Central memory CD8-positive, alpha-beta T cell (primary cell): ENCODE data around the gene ARHGAP26.

Source experiments
- ATAC-seq: fragments of 150-1000 bp; cut with Tn5 transposase; replicated peaks from 2 replicates; pipeline ENCODE4 v1.10.0; 2022; ENCODE audit warnings: mild to moderate bottlenecking, moderate FRiP score, moderate number of reproducible peaks; ENCODE audit not compliant: poor library complexity, severe bottlenecking; ENCODE audit errors: extremely low read depth
- DNase-seq, 2 donors: peaks; one replicate each; pipeline ENCODE4 v3.0.0; 2021; ENCODE audit warnings: low spot score in 2 of 2
- H3K27ac Mint-ChIP-seq: one replicate; pipeline ENCODE4 v1.8.0; 2022; ENCODE audit warnings: low read depth, mild to moderate bottlenecking, moderate library complexity, mixed read lengths
- H3K27me3 Mint-ChIP-seq: one replicate; pipeline ENCODE4 v1.8.0; 2022; ENCODE audit warnings: mixed read lengths
- H3K36me3 Mint-ChIP-seq: one replicate; pipeline ENCODE4 v1.8.0; 2022; ENCODE audit warnings: mild to moderate bottlenecking, moderate library complexity, mixed read lengths; ENCODE audit not compliant: insufficient read depth
- H3K4me1 Mint-ChIP-seq: one replicate; pipeline ENCODE4 v1.8.0; 2022; ENCODE audit warnings: mixed read lengths
- H3K4me3 Mint-ChIP-seq: one replicate; pipeline ENCODE4 v1.8.0; 2022; ENCODE audit warnings: mild to moderate bottlenecking, moderate library complexity, mixed read lengths
- H3K9me3 Mint-ChIP-seq: one replicate; pipeline ENCODE4 v1.8.0; 2022; ENCODE audit warnings: mixed read lengths

The ARHGAP26 gene

GRCh38 chr5:142758062-142758795 is 11.9 kb upstream of the ARHGAP26 start:
- no peaks in the 10 kb centered on the region for H3K36me3 Mint-ChIP-seq
- peaks cover 19% of the 10 kb centered on the region for H3K4me1 Mint-ChIP-seq
- no peak for ATAC-seq
- no peaks in the 10 kb centered on the region for H3K9me3 Mint-ChIP-seq
- H3K27me3 Mint-ChIP-seq = no peaks in the 10 kb centered on the region
- H3K4me3 Mint-ChIP-seq = no peak overlapping the region
- no peak for DNase-seq
- peak overlapping the region; percentile 67 for H3K27ac Mint-ChIP-seq

- Mint-ChIP-seq H3K9me3 (no peaks in the 10 kb centered on the region), H3K4me3 (no peak overlapping the region), H3K27me3 (no peaks in the 10 kb centered on the region), H3K36me3 (no peaks in the 10 kb centered on the region), H3K27ac (no peak overlapping the region), H3K4me1 (peaks cover 19% of the 10 kb centered on the region)
- ATAC-seq (no peak), DNase-seq (no peak)
These were observed 11.4 kb upstream of the ARHGAP26 start for GRCh38 chr5:142758796-142759145.

- H3K4me1 Mint-ChIP-seq = peaks cover under 1% of the 10 kb centered on the region
- no peak overlapping the region for H3K4me3 Mint-ChIP-seq
- ATAC-seq (no peak), DNase-seq (no peak)
- H3K27ac Mint-ChIP-seq = no peak overlapping the region
- H3K27me3 Mint-ChIP-seq = no peaks in the 10 kb centered on the region
- H3K36me3 Mint-ChIP-seq = no peaks in the 10 kb centered on the region
- no peaks in the 10 kb centered on the region for H3K9me3 Mint-ChIP-seq
These were observed 6.5 kb upstream of the ARHGAP26 start for GRCh38 chr5:142763701-142764100.

- H3K9me3 Mint-ChIP-seq = no peaks in the 10 kb centered on the region
- H3K27me3 Mint-ChIP-seq = no peaks in the 10 kb centered on the region
- ATAC-seq (no peak), DNase-seq (no peak)
- H3K4me1 Mint-ChIP-seq = peaks cover 26% of the 10 kb centered on the region
- H3K4me3 Mint-ChIP-seq = no peak overlapping the region
- no peak overlapping the region for H3K27ac Mint-ChIP-seq
- H3K36me3 Mint-ChIP-seq = peaks cover 14% of the 10 kb centered on the region
These were observed 3.0 kb upstream of the ARHGAP26 start for GRCh38 chr5:142767178-142767577.

DNA sequence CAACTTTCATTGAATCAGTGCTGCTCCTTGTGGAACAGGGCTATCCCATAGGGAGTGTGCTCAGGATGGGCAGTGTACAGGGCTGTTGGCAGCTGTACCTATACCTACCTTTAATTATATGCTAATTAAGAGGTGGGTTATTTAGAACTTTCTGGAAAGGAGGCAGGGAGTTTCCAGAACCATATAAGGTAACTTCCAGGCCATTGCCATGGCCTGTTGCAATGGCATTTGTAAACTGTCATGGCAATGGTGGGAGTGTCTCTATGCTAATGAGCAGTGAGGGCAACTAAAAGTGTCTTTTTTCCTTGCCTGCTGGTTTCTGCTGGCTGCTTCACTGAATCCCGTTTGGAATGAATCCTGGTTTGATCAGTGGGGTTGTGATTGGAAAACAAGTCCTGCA is 2.3 kb upstream of the ARHGAP26 start:
- Mint-ChIP-seq H3K27me3 (no peaks in the 10 kb centered on the region), H3K36me3 (peaks cover 19% of the 10 kb centered on the region), H3K9me3 (no peaks in the 10 kb centered on the region), H3K4me3 (no peak overlapping the region), H3K27ac (no peak overlapping the region), H3K4me1 (peaks cover 33% of the 10 kb centered on the region)
- DNase-seq = no peak
- no peak for ATAC-seq

DNA sequence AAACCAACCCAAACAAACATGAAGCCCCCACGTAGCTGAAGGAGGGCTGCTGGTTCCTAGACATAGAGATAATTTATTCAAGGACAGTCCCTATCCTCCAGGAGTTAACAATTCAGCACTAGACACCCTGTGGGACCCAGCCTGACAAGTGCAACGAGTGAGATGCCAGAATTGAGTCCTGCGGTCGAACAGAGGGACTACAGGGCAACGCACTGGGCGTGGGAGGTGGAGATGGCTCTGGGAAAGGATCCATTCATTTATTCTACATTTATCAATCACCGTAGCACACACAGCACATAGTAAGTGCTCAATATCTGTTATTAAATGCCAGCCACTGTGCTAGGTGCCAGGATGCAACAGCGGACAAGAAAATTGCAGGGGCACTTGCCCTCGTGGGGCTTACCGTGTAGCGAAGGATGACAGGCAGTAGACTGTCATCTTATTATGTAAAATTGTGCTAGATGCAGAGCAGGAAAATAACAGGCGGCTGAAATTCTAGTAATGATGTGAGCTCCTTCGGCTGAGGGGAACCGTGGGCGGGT is 855 bp upstream of the ARHGAP26 start:
- no peaks in the 10 kb centered on the region for H3K27me3 Mint-ChIP-seq
- H3K27ac Mint-ChIP-seq = peak overlapping the region; percentile 94
- no peak for ATAC-seq
- H3K9me3 Mint-ChIP-seq = no peaks in the 10 kb centered on the region
- DNase-seq = no peak
- H3K4me3 Mint-ChIP-seq = peak overlapping the region; percentile 88
- peaks cover 19% of the 10 kb centered on the region for H3K36me3 Mint-ChIP-seq
- H3K4me1 Mint-ChIP-seq = peaks cover 45% of the 10 kb centered on the region

GRCh38 chr5:142770650-142771609 is 753 bp downstream of the ARHGAP26 start:
- peak; percentile 37 for ATAC-seq
- Mint-ChIP-seq H3K4me3 (peak overlapping the region; percentile 88), H3K27ac (peak overlapping the region; percentile 94)

DNA sequence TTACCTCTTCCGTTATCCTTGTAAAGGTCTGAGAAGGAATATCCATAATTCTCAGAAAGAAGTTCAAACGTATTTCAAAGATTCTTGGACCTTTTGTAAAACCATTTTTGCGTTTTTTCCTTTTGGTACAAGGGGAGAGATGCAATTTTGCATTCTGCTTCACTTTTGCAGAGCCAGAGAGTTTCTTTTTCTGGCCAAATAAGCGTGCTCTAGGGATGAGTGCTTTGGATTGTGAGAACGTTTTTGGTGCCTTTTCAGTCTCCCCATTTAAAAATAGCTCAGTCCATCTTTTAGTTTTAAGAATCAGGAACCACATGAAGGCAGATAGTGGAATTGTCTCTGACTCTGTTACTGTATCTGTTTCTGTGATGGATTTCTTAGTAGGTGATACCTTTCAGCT is 1.5 kb downstream of the ARHGAP26 start:
- Mint-ChIP-seq H3K27ac (peak overlapping the region; percentile 94), H3K36me3 (peaks cover 19% of the 10 kb centered on the region), H3K9me3 (no peaks in the 10 kb centered on the region), H3K4me3 (peak overlapping the region; percentile 88), H3K27me3 (no peaks in the 10 kb centered on the region), H3K4me1 (peaks cover 66% of the 10 kb centered on the region)
- DNase-seq (no peak), ATAC-seq (no peak)

More at GRCh38 chr5:142770650-142771609, 753 bp downstream of the ARHGAP26 start:
- Mint-ChIP-seq H3K27me3 (no peaks in the 10 kb centered on the region), H3K4me1 (peaks cover 59% of the 10 kb centered on the region), H3K36me3 (peaks cover 19% of the 10 kb centered on the region), H3K9me3 (no peaks in the 10 kb centered on the region)
- peak; percentile 47 to 56 for DNase-seq

- Mint-ChIP-seq H3K27ac (peak overlapping the region; percentile 94), H3K27me3 (no peaks in the 10 kb centered on the region), H3K4me3 (peak overlapping the region; percentile 88), H3K36me3 (peaks cover 19% of the 10 kb centered on the region), H3K4me1 (peaks cover 76% of the 10 kb centered on the region), H3K9me3 (no peaks in the 10 kb centered on the region)
- no peak for DNase-seq
- no peak for ATAC-seq
These were observed 2.5 kb downstream of the ARHGAP26 start for GRCh38 chr5:142772446-142773293.

DNA sequence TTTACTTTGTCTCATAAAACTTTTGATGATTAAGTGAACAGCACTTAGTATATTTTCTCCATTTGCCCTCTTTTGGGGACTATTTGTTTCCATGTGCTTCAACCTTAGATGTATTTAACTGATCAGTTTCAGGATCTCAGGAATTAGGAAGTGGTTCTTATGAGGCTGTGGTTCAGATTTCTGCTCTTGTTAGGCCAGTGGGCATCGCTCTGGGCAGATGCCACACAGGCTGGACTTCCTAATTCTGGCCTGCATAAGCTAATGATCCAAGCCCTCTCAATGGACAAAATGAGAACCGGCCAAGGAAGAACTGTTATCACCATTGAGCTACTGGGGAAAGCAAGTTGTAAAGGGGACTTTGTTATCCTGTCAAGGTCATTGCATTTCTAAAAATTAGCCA is 6.9 kb downstream of the ARHGAP26 start:
- Mint-ChIP-seq H3K36me3 (peaks cover 6% of the 10 kb centered on the region), H3K27me3 (no peaks in the 10 kb centered on the region), H3K4me1 (peaks cover 95% of the 10 kb centered on the region), H3K4me3 (no peak overlapping the region), H3K9me3 (no peaks in the 10 kb centered on the region), H3K27ac (peak overlapping the region; percentile 47)
- DNase-seq (no peak), ATAC-seq (no peak)

DNA sequence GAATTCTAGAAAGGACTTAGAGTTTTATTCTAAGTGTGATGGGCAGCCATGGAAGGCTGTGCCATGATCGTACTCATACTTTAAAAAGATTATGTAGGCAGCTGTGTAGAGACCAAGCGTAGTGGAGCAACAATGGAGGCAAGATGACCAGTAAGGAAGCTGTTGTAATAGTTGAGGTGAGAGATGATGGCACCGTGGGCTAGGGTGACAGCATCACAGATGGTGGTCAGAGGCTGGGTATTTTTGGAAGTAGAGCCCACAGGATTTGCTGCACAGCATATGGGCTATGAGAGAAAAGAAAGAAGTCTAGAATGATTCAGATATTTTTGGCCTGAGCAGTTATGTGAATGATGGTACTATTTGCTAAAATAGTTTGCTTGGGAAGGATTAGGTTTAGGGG is 7.7 kb downstream of the ARHGAP26 start:
- Mint-ChIP-seq H3K4me1 (peaks cover 95% of the 10 kb centered on the region), H3K27ac (no peak overlapping the region), H3K9me3 (no peaks in the 10 kb centered on the region), H3K4me3 (no peak overlapping the region), H3K36me3 (peaks cover 2% of the 10 kb centered on the region), H3K27me3 (no peaks in the 10 kb centered on the region)
- ATAC-seq (no peak), DNase-seq (no peak)
